ENCODE data around the gene CFAP100.

DNA sequence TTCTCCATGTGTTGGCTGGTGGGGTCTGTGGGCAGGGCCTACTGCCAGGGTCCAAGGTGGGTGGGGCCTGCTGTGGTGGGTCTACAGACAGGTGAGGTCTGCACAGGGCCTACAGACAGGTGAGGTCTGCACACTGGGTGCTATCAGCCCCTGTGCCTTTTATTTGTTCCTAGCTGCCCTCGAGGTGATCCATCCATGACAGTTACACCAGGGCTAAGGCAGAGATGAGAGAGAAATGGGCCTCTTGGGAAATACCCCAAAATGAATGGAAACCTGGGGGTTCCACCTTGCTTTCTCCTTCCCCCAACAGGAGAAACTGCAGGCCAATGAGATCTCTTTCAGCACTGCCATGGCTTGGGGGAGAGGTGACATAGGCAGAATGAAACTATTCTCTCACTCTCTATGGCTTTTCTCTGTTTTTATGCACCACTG is 36.4 kb downstream of the CFAP100 start:
- TF ChIP-seq YY1 (IDR thresholded peaks at IDR 0.05; ENCODE audit: insufficient read depth, insufficient read length): no peak
- TF ChIP-seq ZNF274 (IDR thresholded peaks at IDR 0.05; ENCODE audit: low read depth, low read length): no peak
- TF ChIP-seq SUZ12 (IDR thresholded peaks at IDR 0.05; ENCODE audit: extremely low read depth, insufficient read depth, insufficient read length): no peak
